ENCODE data around the gene ZNF160. TPM values are rescaled to one million over a fixed set of nuclear protein-coding genes. Genes with fewer than 3 reads are reported as not detected.

The ZNF160 gene
- total and polyA plus RNA-seq, 9 of the 15 experiments (the other 6 are each of a cell fraction or from before 2014, with no cell fraction given): 3.6 to 22.1 (median 11.8) TPM

- no peak for TF ChIP-seq ZNF274 (IDR thresholded peaks at IDR 0.05; ENCODE audit: borderline replicate concordance, low read depth, low read length)
Measured at GRCh38 chr19:53079313-53079924, 23.8 kb downstream of the ZNF160 start (continued).

- no peaks in the 10 kb centered on the region for H3K27me3 ChIP-seq (ENCODE audit: control insufficient read depth in 2 of 2, insufficient read depth in 2 of 2, low read length in 2 of 2)
- no peak overlapping the region for H3K4me2 ChIP-seq (ENCODE audit: insufficient read depth, low read length)
- CTCF ChIA-PET (ENCODE audit: low intra/inter-chr PET ratio): no interaction called here
- no peak overlapping the region for H3K4me3 ChIP-seq
- no peak overlapping the region for H2AFZ ChIP-seq (ENCODE audit: low read depth, low read length)
- no peak overlapping the region for H3K27ac ChIP-seq (ENCODE audit: extremely low read depth, low read depth, low read length)
- no peak overlapping the region for H3K9ac ChIP-seq (ENCODE audit: insufficient read depth in 1 of 2, low read depth in 2 of 2, low read length in 2 of 2)
- no peak for ATAC-seq
- no peaks in the 10 kb centered on the region for H4K20me1 ChIP-seq (replicated peaks; ENCODE audit: control insufficient read depth, insufficient read depth, low read length)
- H3K4me1 ChIP-seq (replicated peaks in 1 of 2; ENCODE audit: control insufficient read depth in 2 of 2, insufficient read depth in 2 of 2, low read length in 2 of 2): no peaks in the 10 kb centered on the region
- no TSS peak for BruUV-seq (replicated peaks)
- no peak for DNase-seq (ENCODE audit: extremely low read depth in 1 of 4, low spot score in 3 of 4)
- H3K9me3 ChIP-seq (replicated peaks; ENCODE audit: control insufficient read depth, insufficient read depth, low read depth, low read length): peaks cover 6% of the 10 kb centered on the region
- H3K79me2 ChIP-seq (ENCODE audit: control insufficient read depth, insufficient read depth, low read length): peaks cover 6% of the 10 kb centered on the region; the same call in 2 of the 3 replicates
- POLR2A ChIA-PET: no interaction called here
- TF ChIP-seq HMGN3 (IDR thresholded peaks at IDR 0.05; ENCODE audit: borderline replicate concordance, extremely low read depth, insufficient read length, low read depth, low read length) (no peak), SRSF1 (IDR thresholded peaks at IDR 0.05; ENCODE audit: low read depth, low read length) (no peak), RBM25 (IDR thresholded peaks at IDR 0.05; ENCODE audit: low read depth, low read length, severe bottlenecking) (no peak), PHB2 (IDR thresholded peaks at IDR 0.05; ENCODE audit: low read depth) (no peak), MAZ (CRISPR knock-in tag; conservative IDR thresholded peaks at IDR 0.05 in 1 of 2, IDR thresholded peaks at IDR 0.05 in 1 of 2) (no peak), MNT (conservative IDR thresholded peaks at IDR 0.05) (no peak)
- H3K9me1 ChIP-seq (ENCODE audit: control insufficient read depth, insufficient read depth, low read length): no peaks in the 10 kb centered on the region
- WGBS (ENCODE audit: insufficient coverage, low coverage, missing lambda C conversion rate): 81% methylated on average over 1 of the region's 1 CpG
- peaks cover 48% of the 10 kb centered on the region; the same call in 2 of the 3 replicates for H3K36me3 ChIP-seq (ENCODE audit: control insufficient read depth, insufficient read depth, low read length)
- in situ Hi-C loops (cut with MboI) (no loop called here), intact Hi-C loops (cut with micrococcal nuclease) (no loop called here)
- no peak for FAIRE-seq
Measured at GRCh38 chr19:53078668-53079067, 24.6 kb downstream of the ZNF160 start.

All from K562 (cell line).